A673 (cell line): ENCODE data around the gene LRRC3B. TPM values are rescaled to one million over a fixed set of nuclear protein-coding genes. Genes with fewer than 3 reads are reported as not detected.

ENCODE experiments used
- BruUV-seq: library from RNA; stranded (reverse); fragments of 400-500 nt; replicated peaks from 2 replicates; lab custom pipeline; 2021; lab: Mats Ljungman, UMichigan
- CTCF ChIA-PET: fragments of 300-600 bp; sonication (Branson Sonifier 250); formaldehyde crosslinking; loops from one replicate; lab custom pipeline; 2022; ENCODE audit warnings: antibody characterized with exemption; lab: Charles Lee
- POLR2A ChIA-PET: fragments of 300-600 bp; sonication (Branson Sonifier 250); formaldehyde crosslinking; loops from one replicate; lab custom pipeline; 2022; ENCODE audit warnings: antibody characterized with exemption; ENCODE audit not compliant: low non-redundant PET; lab: Charles Lee
- DNase-seq: peaks from one replicate; pipeline ENCODE4 v3.0.0-alpha.2; 2015; ENCODE audit warnings: low spot score
- H3K27ac ChIP-seq: fragments of 200-600 bp; sonication (generic); 2 replicates; pipeline ENCODE4 v1.5.1; 2016; ENCODE audit warnings: mixed run types, low read depth, mild to moderate bottlenecking, mixed read lengths, antibody characterized with exemption, low read length; ENCODE audit not compliant: poor library complexity, severe bottlenecking
- H3K27me3 ChIP-seq: fragments of 200-600 bp; sonication (generic); replicated peaks from 2 replicates; pipeline ENCODE4 v1.6.1; 2017; ENCODE audit warnings: mixed run types, low read depth, mild to moderate bottlenecking, mixed read lengths, antibody characterized with exemption, low read length; ENCODE audit not compliant: insufficient read depth, poor library complexity
- H3K36me3 ChIP-seq: fragments of 200-600 bp; sonication (generic); 2 replicates; pipeline ENCODE4 v1.6.1; 2016; ENCODE audit warnings: mixed run types, mild to moderate bottlenecking, mixed read lengths, antibody characterized with exemption, low read length; ENCODE audit not compliant: insufficient read depth, poor library complexity, severe bottlenecking
- H3K4me1 ChIP-seq: fragments of 200-600 bp; sonication (generic); 2 replicates; pipeline ENCODE4 v1.6.1; 2017; ENCODE audit warnings: mixed run types, mild to moderate bottlenecking, mixed read lengths, antibody characterized with exemption, low read length; ENCODE audit not compliant: insufficient read depth, poor library complexity, severe bottlenecking
- H3K4me3 ChIP-seq: fragments of 200-600 bp; sonication (generic); 2 replicates; pipeline ENCODE4 v1.5.1; 2016; ENCODE audit warnings: low read depth, mixed run types, mild to moderate bottlenecking, mixed read lengths, low read length; ENCODE audit not compliant: poor library complexity, severe bottlenecking
- H3K9me3 ChIP-seq: fragments of 200-600 bp; sonication (generic); 2 replicates; pipeline ENCODE4 v1.6.1; 2016; ENCODE audit warnings: mixed run types, low read depth, mild to moderate bottlenecking, mixed read lengths, antibody characterized with exemption, low read length; ENCODE audit not compliant: poor library complexity, severe bottlenecking
- EZH2 ChIP-seq: fragments of 200-600 bp; sonication (generic); IDR thresholded peaks from 2 replicates; pipeline ENCODE4 v1.6.1; 2017; ENCODE audit warnings: borderline replicate concordance, low read depth, mild to moderate bottlenecking, mixed read lengths, antibody characterized with exemption, low read length; ENCODE audit not compliant: poor library complexity, severe bottlenecking
- intact Hi-C: fragments of 100-400 bp; cut with micrococcal nuclease; formaldehyde crosslinking; loops from one replicate; pipeline ENCODE4 v1.10.0; 2022; ENCODE audit not compliant: unreplicated experiment
- total RNA-seq: library from RNA; stranded (reverse); gene quantifications from 2 replicates; pipeline ENCODE4 v1.2.3, GENCODE V29; 2021
- TF ChIP-seq, protein P1 (sequence below): fragments of 300-800, 200-600 bp; sonication (generic); conservative IDR thresholded peaks from 2 replicates; pipeline ENCODE4 v1.5.1; 2017; ENCODE audit warnings: low read depth, mild to moderate bottlenecking, antibody characterized with exemption, low read length, moderate library complexity, mixed read lengths

Gene LRRC3B
- total RNA-seq, 1 experiment from 2014 or later: not detected

DNA sequence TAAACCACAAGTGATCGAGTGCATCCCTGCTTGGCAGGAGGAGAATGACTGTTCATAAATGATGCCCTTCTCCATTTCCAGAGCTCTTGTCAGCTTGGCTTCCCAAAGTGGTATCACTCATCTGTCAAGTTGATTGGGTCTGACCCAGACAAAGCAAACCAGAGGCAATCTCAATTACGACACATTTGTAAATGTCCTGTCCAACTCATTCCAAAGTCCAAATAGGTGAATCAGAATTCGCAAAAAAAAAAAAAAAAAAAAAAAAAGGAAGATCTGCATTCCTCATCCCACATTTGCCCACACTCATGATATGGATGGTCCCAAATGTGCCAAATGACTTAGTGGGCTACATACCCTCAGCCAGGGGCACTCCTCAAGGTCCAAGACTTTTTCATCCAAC, 91.9 kb downstream of the LRRC3B start:
- Histone ChIP-seq H3K36me3 (no peaks in the 10 kb centered on the region), H3K4me1 (no peaks in the 10 kb centered on the region), H3K27ac (no peak overlapping the region), H3K9me3 (peaks cover 3% of the 10 kb centered on the region), H3K4me3 (no peak overlapping the region), H3K27me3 (no peaks in the 10 kb centered on the region)
- BruUV-seq: no TSS peak
- DNase-seq: no peak
- ChIA-PET CTCF (no interaction called here), POLR2A (no interaction called here)
- no peak for TF ChIP-seq EZH2
- TF ChIP-seq, protein P1, sequence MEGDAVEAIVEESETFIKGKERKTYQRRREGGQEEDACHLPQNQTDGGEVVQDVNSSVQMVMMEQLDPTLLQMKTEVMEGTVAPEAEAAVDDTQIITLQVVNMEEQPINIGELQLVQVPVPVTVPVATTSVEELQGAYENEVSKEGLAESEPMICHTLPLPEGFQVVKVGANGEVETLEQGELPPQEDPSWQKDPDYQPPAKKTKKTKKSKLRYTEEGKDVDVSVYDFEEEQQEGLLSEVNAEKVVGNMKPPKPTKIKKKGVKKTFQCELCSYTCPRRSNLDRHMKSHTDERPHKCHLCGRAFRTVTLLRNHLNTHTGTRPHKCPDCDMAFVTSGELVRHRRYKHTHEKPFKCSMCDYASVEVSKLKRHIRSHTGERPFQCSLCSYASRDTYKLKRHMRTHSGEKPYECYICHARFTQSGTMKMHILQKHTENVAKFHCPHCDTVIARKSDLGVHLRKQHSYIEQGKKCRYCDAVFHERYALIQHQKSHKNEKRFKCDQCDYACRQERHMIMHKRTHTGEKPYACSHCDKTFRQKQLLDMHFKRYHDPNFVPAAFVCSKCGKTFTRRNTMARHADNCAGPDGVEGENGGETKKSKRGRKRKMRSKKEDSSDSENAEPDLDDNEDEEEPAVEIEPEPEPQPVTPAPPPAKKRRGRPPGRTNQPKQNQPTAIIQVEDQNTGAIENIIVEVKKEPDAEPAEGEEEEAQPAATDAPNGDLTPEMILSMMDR: no peak
- intact Hi-C loops: loop anchor here (5.0 kb wide), 2 partner anchors 812 to 1067 kb away; no protein-coding TSS in a partner anchor

DNA sequence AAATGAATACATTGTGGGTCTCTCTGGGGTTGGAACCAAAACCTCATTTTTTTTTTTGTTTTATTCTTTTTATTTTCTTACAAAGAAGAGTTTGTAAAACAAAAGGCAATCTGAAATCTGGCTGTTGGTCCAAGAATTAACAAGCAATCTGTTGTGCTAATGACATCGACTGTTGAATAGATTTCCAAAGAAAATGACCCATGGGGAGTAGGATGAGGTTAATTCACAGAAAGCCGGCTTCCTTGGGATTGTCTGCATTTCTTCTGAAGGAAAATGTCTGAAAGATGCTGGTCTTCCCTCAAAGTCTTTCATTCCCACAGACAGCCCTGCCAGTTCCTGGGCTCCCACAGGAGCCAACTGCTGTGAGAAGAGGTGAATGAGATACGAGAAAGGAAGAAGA, 92.9 kb downstream of the LRRC3B start:
- BruUV-seq: no TSS peak
- Histone ChIP-seq H3K4me3 (no peak overlapping the region), H3K36me3 (no peaks in the 10 kb centered on the region), H3K9me3 (peaks cover 3% of the 10 kb centered on the region), H3K27ac (no peak overlapping the region), H3K27me3 (no peaks in the 10 kb centered on the region), H3K4me1 (no peaks in the 10 kb centered on the region)
- no peak for TF ChIP-seq EZH2
- TF ChIP-seq, protein P1: no peak
- ChIA-PET POLR2A (no interaction called here), CTCF (no interaction called here)
- no peak for DNase-seq
- intact Hi-C loops: no loop called here

DNA sequence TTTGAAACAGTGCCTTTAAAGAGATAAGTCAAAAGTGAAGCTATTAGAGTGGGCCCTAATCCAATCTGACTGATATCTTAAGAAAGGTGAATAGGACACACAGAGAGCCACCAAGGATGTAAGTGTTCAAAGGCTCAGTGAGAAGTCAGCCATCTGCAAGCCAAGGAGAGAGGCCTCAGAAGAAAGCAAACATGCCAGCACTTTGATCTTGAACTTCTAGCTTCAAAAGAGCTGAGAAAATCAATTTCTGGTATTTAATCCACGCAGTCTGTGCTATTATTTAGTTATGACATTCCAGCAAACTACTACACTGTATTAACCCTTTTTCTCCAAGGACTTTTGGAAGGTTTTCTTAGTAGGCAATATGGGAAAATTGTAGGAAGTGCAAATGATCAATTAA, 95.7 kb downstream of the LRRC3B start:
- BruUV-seq: no TSS peak
- CTCF ChIA-PET: no interaction called here
- no peaks in the 10 kb centered on the region for H3K36me3 ChIP-seq
- TF ChIP-seq, protein P1: no peak
- POLR2A ChIA-PET: no interaction called here
- no peak overlapping the region for H3K27ac ChIP-seq
- intact Hi-C loops: no loop called here
- no peak for DNase-seq
- peaks cover 3% of the 10 kb centered on the region for H3K9me3 ChIP-seq
- H3K4me3 ChIP-seq: no peak overlapping the region
- no peaks in the 10 kb centered on the region for H3K27me3 ChIP-seq
- no peaks in the 10 kb centered on the region for H3K4me1 ChIP-seq
